Left renal pelvis (tissue), 4 donors: Measurements from ENCODE around the gene HECTD4. TPM values are rescaled to one million over a fixed set of nuclear protein-coding genes. Genes with fewer than 3 reads are reported as not detected.
"Not testable (repeated sequence)": the region's sequence is repeated elsewhere in the genome, so short reads cannot be mapped to it uniquely, and the experiment has no call there.

ENCODE experiments used
- DNase-seq, 4 donors: peaks; one replicate each; pipeline ENCODE4 v3.0.0-alpha.2; 2013; ENCODE audit warnings: low read depth in 4 of 4, low spot score in 3 of 4
- polyA plus RNA-seq, 4 donors: library from polyadenylated mRNA; unstranded; fragments of 120-200 nt; gene quantifications; one replicate each; pipeline ENCODE4 v1.2.1, GENCODE V29; 2013; ENCODE audit not compliant: insufficient read length in 4 of 4

HECTD4 gene
- polyA plus RNA-seq, 4 donors = 43.6 to 69.9 (median 50.9) TPM

DNA sequence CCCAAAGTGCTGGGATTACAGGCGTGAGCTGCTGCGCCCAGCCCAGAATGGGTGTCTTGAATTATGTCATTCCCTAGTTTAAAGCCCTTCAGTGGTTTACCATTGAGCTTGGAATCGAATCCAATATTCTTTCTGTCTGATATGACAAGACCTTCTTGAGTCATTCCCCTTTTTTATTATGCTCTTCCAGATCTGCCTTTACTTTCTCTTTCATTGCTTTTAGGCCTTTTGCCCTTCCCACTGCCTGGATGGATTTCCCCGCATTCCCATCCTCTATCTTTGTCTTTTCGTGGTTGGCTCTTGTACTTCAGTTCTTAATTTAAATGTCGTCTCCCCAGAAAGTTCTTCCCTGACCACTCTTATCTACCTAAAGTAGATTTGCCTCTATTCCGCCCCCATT lies 255.3 kb downstream of the HECTD4 start:
- DNase-seq = no peak

- DNase-seq = no peak
Measured at GRCh38 chr12:112126000-112126438, 256.2 kb downstream of the HECTD4 start.

DNA sequence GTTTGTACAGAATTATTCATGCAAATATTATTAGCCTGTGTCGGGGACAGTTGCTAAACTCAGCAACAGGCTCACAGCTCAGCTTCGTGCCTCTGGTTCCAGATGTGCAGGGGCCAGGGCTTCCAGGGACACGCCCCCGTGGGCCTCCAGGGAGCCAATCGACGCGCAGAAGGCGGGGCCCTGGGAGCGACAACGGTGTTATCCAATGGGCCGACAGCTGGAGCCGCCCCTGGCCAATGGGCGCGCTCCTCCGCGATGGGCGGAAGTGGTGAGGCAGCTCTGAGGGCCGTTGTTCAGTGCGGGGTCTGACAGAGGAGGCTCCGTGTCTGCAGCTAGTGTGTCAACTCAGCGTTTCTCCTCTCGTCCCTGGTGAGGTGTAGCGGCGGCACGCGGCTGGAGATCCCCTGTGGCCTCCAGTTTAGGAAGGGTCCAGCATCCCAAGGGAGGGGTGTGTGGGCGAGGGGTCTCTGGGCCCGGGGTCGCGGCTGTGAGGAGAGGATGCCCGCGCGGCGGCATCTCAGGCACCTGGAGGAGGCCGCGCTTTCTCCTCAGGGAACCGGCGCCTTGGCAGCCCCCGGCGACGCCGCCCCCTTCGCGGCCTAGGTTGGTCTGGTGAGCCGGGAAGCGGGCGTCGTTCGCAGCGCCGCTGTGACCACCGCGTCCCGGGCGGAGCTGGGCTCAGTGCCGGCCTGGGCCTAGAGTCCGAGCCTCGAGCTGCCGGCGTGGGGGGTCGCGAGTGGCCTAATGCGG lies 256.8 kb downstream of the HECTD4 start, which contains the start of gene TRAFD1:
TSS of gene TRAFD1 (plus strand) at position 311 of the 750 bp plus-strand sequence. CDS start 4,963 bp downstream, outside the sequence.
- peak; percentile 90 to 94 (median 92) for DNase-seq

DNA sequence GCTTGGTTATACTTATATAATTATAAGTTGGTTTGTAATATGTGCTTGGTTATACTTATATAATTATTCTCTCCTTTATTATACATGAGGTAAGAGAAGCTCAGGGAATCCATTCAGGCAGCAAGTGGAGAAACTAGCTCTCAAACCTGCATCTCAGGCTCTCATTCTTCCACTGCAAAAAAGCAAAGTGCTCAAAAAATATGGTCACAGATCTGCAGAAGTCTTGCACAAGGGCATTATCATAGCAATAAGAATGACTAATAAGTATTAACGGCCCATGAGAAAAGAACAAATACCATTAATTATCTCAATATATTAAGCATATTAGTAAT lies 257.3 kb downstream of the HECTD4 start:
- DNase-seq = no peak

DNA sequence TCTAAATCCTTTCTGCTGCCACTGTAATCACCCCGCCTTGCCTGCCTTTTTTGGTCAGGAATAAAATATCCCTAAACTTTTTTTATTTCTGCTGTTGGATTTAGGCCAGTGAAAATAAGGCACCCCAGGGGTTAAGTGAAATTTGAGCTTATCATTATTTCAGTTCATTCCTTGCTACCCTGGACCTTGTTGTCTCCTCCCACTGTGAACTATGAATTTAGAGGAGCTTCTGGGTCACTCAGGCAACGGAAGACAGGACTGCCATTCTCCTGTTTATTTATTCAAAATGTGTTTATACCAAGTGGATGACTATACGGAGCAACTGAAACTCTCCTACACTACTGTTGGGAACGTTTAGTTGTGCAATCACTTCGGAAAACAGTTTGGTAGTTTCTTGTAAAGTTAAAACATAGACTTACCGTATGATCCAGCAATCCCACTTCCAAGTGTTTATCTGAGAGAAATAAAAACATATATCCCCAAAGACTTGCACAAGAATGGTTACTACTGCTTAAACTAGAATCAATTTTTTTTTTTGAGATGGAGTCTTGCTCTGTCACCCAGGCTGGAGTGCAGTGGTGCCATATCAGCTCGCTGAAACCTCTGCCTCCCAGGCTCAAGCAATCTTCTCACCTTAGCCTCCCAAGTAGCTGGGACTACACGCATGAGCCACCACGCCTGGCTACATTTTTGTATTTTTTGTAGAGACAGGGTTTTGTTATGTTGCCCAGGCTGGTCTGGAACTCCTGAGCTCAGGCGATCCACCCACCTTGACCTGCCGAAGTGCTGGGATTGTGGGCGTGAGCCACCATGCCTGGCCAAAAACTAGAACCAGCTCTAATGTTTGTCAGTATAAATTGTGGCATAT lies 259.2 kb downstream of the HECTD4 start:
- DNase-seq = no peak

DNA sequence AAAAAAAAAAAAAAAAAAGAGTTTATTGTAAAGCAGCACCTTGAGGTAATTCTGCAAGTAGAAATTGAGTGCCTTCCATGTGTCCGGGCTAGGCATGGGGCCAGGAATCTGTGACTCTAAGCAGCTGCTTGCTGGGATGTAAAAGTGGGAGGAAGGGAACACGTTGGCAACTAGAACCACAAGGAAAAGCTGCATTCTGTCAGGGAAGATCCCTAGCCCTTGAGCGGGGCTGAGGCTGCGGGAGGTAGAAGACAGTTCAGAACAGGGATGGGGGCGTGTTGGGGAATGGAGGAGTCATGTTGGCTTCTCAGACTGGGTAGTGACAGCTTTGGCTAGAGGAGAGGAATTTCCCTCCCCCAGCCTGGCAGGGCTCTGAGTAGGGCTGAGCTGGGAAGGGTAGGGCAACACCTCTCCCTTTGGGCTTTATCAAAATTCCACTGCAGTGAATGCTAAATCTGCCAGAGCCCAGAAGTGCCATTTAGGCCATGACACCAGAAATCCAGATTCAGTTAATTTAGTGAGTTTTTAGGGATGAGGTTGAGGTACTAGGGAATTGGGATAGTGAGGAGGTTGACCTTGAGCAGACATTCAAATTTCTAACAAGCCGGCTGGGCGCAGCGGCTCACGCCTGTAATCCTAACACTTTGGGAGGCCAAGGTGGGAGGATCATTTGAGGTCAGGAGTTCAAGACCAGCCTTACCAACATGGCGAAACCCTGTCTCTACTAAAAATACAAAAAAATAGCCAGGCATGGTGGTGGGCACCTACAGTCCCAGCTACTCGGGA lies 260.3 kb downstream of the HECTD4 start:
- DNase-seq = no peak

DNA sequence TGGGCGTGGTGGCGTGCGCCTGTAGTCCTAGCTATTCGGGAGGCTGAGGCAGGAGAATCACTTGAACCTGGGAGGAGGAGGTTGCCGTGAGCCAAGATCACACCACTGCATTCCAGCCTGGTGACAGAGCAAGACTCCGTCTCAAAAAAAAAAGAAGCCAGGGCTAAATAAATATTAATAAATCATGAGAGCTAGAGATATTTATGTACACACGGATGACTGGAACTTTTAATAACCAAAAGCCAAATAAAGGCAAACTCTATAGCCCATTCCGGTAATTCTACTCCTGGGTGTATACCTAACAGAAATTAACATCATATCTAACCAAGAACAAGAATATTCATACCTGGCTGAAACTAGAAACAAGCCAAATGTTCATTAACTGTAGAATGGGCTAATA lies 264.5 kb downstream of the HECTD4 start:
- DNase-seq = no peak

DNA sequence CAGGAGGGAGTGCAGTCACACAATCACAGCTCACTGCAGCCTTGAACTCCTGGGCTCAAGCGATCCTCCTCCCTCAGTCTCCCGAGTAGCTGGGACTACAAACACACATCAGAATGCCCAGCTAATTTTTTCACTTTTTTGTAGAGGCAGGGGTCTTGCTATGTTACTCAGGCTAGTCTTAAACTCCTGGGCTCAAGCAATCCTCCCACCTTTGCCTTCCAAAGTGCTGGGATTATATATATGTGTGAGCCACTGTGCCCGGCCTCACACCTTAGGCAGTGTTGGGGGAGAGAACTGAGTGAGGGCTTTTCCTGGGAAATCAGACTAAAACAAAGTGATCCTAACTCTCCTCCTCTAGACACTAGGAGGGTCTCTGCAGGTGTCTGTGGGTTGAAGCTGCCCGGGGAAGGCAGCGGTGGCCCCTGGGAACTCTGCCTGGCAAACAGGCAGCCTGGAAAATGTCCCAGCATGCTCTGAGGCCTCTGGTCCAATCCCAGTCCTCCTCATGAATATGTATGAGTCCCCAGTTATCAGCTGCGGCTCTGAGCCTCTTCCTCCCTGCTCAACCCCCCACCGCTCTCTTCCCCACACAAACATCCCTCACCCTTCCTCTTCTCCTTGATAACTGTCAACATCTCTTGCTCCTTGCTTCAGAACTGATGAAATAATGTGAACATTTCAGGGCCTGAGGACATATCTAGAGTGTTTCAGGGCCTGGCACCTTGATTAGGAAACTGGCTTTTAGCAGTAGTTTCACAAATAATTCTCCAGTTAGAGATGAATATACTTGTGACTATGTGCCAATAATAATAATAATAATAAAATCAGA lies 265.8 kb downstream of the HECTD4 start:
- no peak for DNase-seq

DNA sequence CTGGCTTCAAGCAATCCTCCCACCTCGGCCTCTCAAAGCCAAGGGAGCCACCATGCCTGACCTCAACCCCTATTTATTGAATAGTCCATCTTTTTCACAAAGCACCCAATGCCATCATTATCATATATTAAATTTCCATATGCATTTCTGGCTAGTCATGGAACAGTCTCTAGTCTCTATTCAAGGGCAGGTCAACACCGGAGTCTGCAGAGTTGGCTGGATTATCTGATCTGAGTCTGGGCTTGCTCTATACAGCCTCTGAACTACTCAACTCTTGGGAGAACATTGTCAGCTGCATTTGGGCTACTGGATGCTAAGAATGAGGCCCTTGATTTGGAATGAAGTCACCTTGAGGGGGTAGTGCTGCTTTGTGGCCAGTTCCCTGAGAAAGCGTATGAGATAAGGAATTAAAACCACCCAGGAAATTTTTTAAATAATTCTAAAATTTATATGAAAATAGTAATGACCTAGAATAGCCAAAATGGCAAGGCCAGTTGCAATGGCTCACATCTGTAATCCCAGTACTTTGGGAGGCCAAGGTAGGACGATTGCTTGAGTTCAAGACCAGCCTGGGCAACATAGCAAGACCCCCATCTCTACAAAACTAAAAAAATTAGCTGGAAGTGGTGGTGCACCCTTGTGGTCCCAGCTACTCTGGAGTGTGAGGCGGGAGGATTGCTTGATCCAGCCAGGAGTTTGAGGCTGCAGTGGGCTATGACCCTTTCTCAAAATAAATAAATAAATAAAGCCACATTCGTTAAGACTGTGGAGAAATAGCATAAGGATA lies 266.8 kb downstream of the HECTD4 start:
- no peak for DNase-seq

GRCh38 chr12:112112409-112113133 lies 269.7 kb downstream of the HECTD4 start:
- DNase-seq = no peak

DNA sequence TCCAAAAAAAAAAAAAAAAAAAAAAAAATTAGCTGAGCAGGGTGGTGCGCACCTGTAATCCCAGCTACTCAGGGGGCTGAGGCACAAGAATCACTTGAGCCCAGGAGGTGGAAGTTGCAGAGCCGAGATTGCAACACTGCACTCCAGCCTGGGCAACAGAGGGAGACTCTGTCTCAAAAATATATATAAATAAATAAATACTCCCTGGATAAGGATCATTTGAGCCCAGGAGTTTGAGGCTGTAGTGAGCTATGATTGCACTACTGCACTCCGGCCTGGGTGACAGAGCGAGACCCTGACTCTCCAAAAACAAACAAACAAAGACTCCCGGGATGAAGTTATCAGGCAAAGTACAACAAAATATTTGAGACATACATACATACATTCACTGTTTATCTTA lies 270.3 kb downstream of the HECTD4 start:
- no peak for DNase-seq

GRCh38 chr12:112110787-112111662 lies 271.2 kb downstream of the HECTD4 start:
- not testable (repeated sequence) for DNase-seq

Other genes with a start within 250 kb of the HECTD4 start
- gene RPL6, start 27.2 kb upstream of the HECTD4 start, polyA plus RNA-seq = 1,000 to 10,000 TPM; 2,124 to 2,621 (median 2,305) TPM
- gene PTPN11, start 36.5 kb upstream of the HECTD4 start, polyA plus RNA-seq = 10 to 100 TPM; 66.2 to 95.4 (median 78.4) TPM